Right forelimb (tissue), 1 donor: ENCODE data around the gene MGAT5.

Experiments
- DNase-seq: peaks from one replicate; pipeline ENCODE4 v3.0.0-alpha.2; 2018

The MGAT5 gene

GRCh38 chr2:134341476-134341875 lies 87.6 kb downstream of the MGAT5 start:
- DNase-seq = no peak

- DNase-seq = no peak
Observed at GRCh38 chr2:134344954-134345697, 91.3 kb downstream of the MGAT5 start.

- no peak for DNase-seq
Observed at GRCh38 chr2:134346141-134346540, 92.3 kb downstream of the MGAT5 start.

GRCh38 chr2:134347756-134348155 lies 93.9 kb downstream of the MGAT5 start:
- no peak for DNase-seq

- no peak for DNase-seq
Observed at GRCh38 chr2:134348239-134348638, 94.4 kb downstream of the MGAT5 start.

GRCh38 chr2:134348760-134349159 lies 94.9 kb downstream of the MGAT5 start:
- no peak for DNase-seq

- no peak for DNase-seq
Observed at GRCh38 chr2:134351016-134351415, 97.1 kb downstream of the MGAT5 start.

- no peak for DNase-seq
Observed at GRCh38 chr2:134351899-134352298, 98.0 kb downstream of the MGAT5 start.

- no peak for DNase-seq
Observed at GRCh38 chr2:134352844-134353243, 99.0 kb downstream of the MGAT5 start.

- DNase-seq = no peak
Observed at GRCh38 chr2:134354611-134355010, 100.7 kb downstream of the MGAT5 start.

- no peak for DNase-seq
Observed at GRCh38 chr2:134357814-134358213, 103.9 kb downstream of the MGAT5 start.

- DNase-seq = no peak
Observed at GRCh38 chr2:134359367-134360081, 105.7 kb downstream of the MGAT5 start.

- peak; percentile 64 for DNase-seq
Observed at GRCh38 chr2:134360745-134361487, 107.0 kb downstream of the MGAT5 start.

GRCh38 chr2:134361648-134362047 lies 107.8 kb downstream of the MGAT5 start:
- DNase-seq = no peak

- no peak for DNase-seq
Observed at GRCh38 chr2:134362152-134362668, 108.3 kb downstream of the MGAT5 start.

GRCh38 chr2:134362740-134363139 lies 108.9 kb downstream of the MGAT5 start:
- no peak for DNase-seq

- no peak for DNase-seq
Observed at GRCh38 chr2:134365356-134365755, 111.5 kb downstream of the MGAT5 start.

GRCh38 chr2:134366359-134366758 lies 112.5 kb downstream of the MGAT5 start:
- no peak for DNase-seq

- peak; percentile 53 for DNase-seq
Observed at GRCh38 chr2:134367213-134367612, 113.3 kb downstream of the MGAT5 start.

GRCh38 chr2:134368009-134368817 lies 114.3 kb downstream of the MGAT5 start:
- DNase-seq = no peak

GRCh38 chr2:134369220-134369902 lies 115.5 kb downstream of the MGAT5 start:
- DNase-seq = no peak
